ENCODE data around the gene ZBTB21.

GRCh38 chr21:41955516-41955915 lies 54.6 kb downstream of the ZBTB21 start:
- TF ChIP-seq CTCF (conservative IDR thresholded peaks at IDR 0.05 in 1 of 2, IDR thresholded peaks at IDR 0.05 in 1 of 2; ENCODE audit: low read depth in 1 of 2, low read length in 2 of 2) (no peak), EZH2 (IDR thresholded peaks at IDR 0.05; ENCODE audit: low read length, missing control alignments) (no peak)
